Keratinocyte (primary cell): ENCODE results near the gene KLRF2.

Source experiments
- EZH2 ChIP-seq: IDR thresholded peaks from one replicate; pipeline ENCODE4 v1.6.1; 2012; ENCODE audit warnings: inconsistent platforms, mild to moderate bottlenecking, low read length, moderate library complexity
- TF ChIP-seq, protein P1 (sequence below), 3 experiments: IDR thresholded peaks in 1 of 3; conservative IDR thresholded peaks in 1 of 3; optimal IDR thresholded peaks in 1 of 3; 2 replicates in 2 of 3; 3 replicates in 1 of 3; pipeline versions ENCODE3 to v1.5.1; 2011; ENCODE audit warnings: low read length in 3 of 3, mild to moderate bottlenecking in 3 of 3, moderate library complexity in 2 of 3, control low read depth in 1 of 3, inconsistent platforms in 1 of 3; ENCODE audit not compliant: insufficient read depth in 2 of 3; ENCODE audit errors: extremely low read depth in 1 of 3

DNA sequence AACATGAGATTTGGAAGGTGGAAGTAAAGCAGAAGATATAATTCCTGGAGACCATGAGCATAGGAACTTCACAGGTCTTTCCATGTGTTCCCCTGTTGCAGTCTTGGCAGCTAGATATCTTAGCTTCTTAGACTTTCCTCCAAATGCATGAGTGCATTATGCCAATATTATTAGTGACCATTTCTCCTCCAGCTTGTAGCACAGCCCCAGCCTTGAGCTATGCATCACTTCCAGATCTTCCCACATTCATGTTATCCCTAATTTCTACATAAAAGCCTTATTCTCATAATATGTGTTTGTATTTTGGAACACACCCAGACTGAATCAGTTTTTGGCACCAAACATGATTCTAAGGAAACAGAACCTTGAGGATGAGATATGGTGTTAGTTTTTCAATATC lies 23.2 kb upstream of the KLRF2 start:
- TF ChIP-seq, protein P1, sequence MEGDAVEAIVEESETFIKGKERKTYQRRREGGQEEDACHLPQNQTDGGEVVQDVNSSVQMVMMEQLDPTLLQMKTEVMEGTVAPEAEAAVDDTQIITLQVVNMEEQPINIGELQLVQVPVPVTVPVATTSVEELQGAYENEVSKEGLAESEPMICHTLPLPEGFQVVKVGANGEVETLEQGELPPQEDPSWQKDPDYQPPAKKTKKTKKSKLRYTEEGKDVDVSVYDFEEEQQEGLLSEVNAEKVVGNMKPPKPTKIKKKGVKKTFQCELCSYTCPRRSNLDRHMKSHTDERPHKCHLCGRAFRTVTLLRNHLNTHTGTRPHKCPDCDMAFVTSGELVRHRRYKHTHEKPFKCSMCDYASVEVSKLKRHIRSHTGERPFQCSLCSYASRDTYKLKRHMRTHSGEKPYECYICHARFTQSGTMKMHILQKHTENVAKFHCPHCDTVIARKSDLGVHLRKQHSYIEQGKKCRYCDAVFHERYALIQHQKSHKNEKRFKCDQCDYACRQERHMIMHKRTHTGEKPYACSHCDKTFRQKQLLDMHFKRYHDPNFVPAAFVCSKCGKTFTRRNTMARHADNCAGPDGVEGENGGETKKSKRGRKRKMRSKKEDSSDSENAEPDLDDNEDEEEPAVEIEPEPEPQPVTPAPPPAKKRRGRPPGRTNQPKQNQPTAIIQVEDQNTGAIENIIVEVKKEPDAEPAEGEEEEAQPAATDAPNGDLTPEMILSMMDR (optimal IDR thresholded peaks at IDR 0.05 in 1 of 3, IDR thresholded peaks at IDR 0.05 in 1 of 3, conservative IDR thresholded peaks at IDR 0.05 in 1 of 3; ENCODE audit: extremely low read depth in 1 of 3, insufficient read depth in 2 of 3, low read length in 3 of 3) = no peak
- TF ChIP-seq EZH2 = no peak
